DND-41 (cell line): ENCODE results near the gene FEM1B.
A peak's percentile ranks its signal among the peaks of the same experiment; 100 is the strongest.

ENCODE experiments used
- ATAC-seq: fragments of 200-7000 bp; cut with Tn5 transposase; 3 replicates; pipeline ENCODE4 v1.9.1; 2021; ENCODE audit warnings: low read depth; ENCODE audit not compliant: insufficient read depth
- DNase-seq: peaks from one replicate; pipeline ENCODE4 v3.0.0-alpha.2; 2020
- H2AFZ ChIP-seq: 2 replicates; pipeline ENCODE4 v1.6.0; 2012; ENCODE audit warnings: low read depth, low read length
- H3K27ac ChIP-seq: 2 replicates; pipeline ENCODE4 v1.5.1; 2012; ENCODE audit warnings: low read length, inconsistent platforms
- H3K27me3 ChIP-seq: fragments of 200-600 bp; sonication (generic); 2 replicates; pipeline ENCODE4 v1.6.0; 2012; ENCODE audit warnings: low read length, mild to moderate bottlenecking, inconsistent platforms; ENCODE audit not compliant: insufficient read depth, poor library complexity
- H3K36me3 ChIP-seq: 2 replicates; pipeline ENCODE4 v1.5.1; 2012; ENCODE audit warnings: low read length, inconsistent platforms; ENCODE audit not compliant: insufficient read depth
- H3K4me1 ChIP-seq: 2 replicates; pipeline ENCODE4 v1.5.1; 2012; ENCODE audit warnings: mild to moderate bottlenecking, low read length; ENCODE audit not compliant: insufficient read depth
- H3K4me2 ChIP-seq: 2 replicates; pipeline ENCODE4 v1.6.0; 2012; ENCODE audit warnings: mild to moderate bottlenecking, moderate library complexity, low read length, inconsistent platforms; ENCODE audit not compliant: insufficient read depth
- H3K4me3 ChIP-seq, 2 experiments: fragments of 200-600 bp in 1 of 2; shearing (Covaris generic) in 1 of 2; 2 replicates each; pipeline ENCODE4 v1.5.1; 2012 to 2016; ENCODE audit warnings: inconsistent platforms in 2 of 2, low read length in 2 of 2, mild to moderate bottlenecking in 2 of 2, low read depth in 1 of 2, moderate library complexity in 1 of 2
- H3K79me2 ChIP-seq: 2 replicates; pipeline ENCODE4 v1.6.0; 2012; ENCODE audit warnings: low read length, inconsistent platforms; ENCODE audit not compliant: insufficient read depth
- H3K9ac ChIP-seq: 2 replicates; pipeline ENCODE4 v1.6.0; 2012; ENCODE audit warnings: low read depth, mild to moderate bottlenecking, inconsistent platforms, low read length, moderate library complexity
- H3K9me3 ChIP-seq: 2 replicates; pipeline ENCODE4 v1.5.1; 2012; ENCODE audit warnings: low read length, moderate library complexity, mild to moderate bottlenecking, inconsistent platforms; ENCODE audit not compliant: insufficient read depth, severe bottlenecking
- H4K20me1 ChIP-seq: 2 replicates; pipeline ENCODE4 v1.6.0; 2012; ENCODE audit warnings: low read length; ENCODE audit not compliant: insufficient read depth
- EZH2 ChIP-seq: IDR thresholded peaks from 3 replicates; pipeline ENCODE4 v1.6.1; 2012; ENCODE audit warnings: borderline replicate concordance, low read depth, mild to moderate bottlenecking, moderate library complexity, low read length, inconsistent platforms; ENCODE audit not compliant: severe bottlenecking
- TF ChIP-seq, protein P1 (sequence below): IDR thresholded peaks from 2 replicates; pipeline ENCODE4 v1.5.1; 2012; ENCODE audit warnings: borderline replicate concordance, low read length, moderate library complexity, mild to moderate bottlenecking; ENCODE audit not compliant: poor library complexity, severe bottlenecking; ENCODE audit errors: extremely low read depth

FEM1B gene

DNA sequence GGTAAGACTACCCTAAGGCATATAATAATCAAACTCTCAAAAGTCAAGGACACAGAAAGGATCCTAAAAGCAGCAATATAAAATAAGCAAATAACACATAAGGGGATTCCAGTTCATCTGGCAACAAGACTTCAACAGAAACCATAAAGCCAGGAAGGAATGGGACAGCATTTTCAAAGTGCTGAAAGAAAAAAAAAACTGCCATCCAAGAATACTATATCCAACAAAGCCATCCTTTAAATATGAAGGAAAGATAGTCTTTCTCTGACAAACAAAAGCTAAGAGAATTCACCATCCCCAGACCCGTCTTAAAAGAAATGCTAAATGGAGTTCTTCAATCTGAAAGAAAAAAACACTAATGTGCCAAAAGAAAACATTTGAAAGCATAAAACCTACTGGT lies 33.3 kb upstream of the FEM1B start:
- peaks cover 3% of the 10 kb centered on the region for H3K9me3 ChIP-seq
- no peaks in the 10 kb centered on the region for H3K4me1 ChIP-seq
- H3K9ac ChIP-seq, result no peak overlapping the region
- H3K79me2 ChIP-seq, result no peaks in the 10 kb centered on the region
- no peaks in the 10 kb centered on the region for H3K36me3 ChIP-seq
- H3K4me2 ChIP-seq, result no peak overlapping the region
- H4K20me1 ChIP-seq, result no peaks in the 10 kb centered on the region
- no peak overlapping the region for H2AFZ ChIP-seq
- H3K4me3 ChIP-seq, result no peak overlapping the region
- H3K27ac ChIP-seq, result no peak overlapping the region
- ATAC-seq, result no peak
- no peak for TF ChIP-seq EZH2
- TF ChIP-seq, protein P1, sequence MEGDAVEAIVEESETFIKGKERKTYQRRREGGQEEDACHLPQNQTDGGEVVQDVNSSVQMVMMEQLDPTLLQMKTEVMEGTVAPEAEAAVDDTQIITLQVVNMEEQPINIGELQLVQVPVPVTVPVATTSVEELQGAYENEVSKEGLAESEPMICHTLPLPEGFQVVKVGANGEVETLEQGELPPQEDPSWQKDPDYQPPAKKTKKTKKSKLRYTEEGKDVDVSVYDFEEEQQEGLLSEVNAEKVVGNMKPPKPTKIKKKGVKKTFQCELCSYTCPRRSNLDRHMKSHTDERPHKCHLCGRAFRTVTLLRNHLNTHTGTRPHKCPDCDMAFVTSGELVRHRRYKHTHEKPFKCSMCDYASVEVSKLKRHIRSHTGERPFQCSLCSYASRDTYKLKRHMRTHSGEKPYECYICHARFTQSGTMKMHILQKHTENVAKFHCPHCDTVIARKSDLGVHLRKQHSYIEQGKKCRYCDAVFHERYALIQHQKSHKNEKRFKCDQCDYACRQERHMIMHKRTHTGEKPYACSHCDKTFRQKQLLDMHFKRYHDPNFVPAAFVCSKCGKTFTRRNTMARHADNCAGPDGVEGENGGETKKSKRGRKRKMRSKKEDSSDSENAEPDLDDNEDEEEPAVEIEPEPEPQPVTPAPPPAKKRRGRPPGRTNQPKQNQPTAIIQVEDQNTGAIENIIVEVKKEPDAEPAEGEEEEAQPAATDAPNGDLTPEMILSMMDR, result no peak
- H3K27me3 ChIP-seq, result no peaks in the 10 kb centered on the region
- DNase-seq, result no peak

DNA sequence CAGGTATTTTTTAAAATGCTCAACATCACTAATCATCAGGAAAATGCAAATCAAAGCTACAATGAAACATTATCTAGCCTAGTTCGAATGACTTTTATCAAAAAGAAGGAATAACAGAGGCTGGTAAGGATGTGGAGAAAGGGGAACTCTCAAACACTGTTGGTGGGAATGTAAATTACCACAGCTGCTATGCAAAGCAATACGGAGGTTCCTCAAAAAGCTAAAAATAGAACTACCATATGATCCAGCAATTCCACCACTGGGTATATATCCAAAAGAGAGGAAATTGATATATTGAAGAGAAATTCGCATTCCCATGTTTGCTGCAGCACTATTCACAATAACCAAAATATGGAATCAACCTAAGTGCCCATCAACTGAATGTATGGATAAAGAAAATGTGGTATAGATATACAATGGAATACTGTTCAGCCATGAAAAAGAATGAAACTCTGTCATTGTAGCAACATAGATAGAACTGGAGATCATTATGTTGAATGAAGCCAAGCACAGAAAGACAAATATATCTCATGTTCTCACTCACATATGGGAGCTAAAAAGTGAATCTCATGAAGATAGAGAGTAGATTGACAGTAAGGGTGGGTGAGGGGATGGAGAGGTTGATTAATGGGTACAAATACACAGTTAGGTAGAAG lies 28.4 kb upstream of the FEM1B start:
- H3K9ac ChIP-seq, result no peak overlapping the region
- DNase-seq (no peak), ATAC-seq (no peak)
- no peaks in the 10 kb centered on the region for H4K20me1 ChIP-seq
- no peaks in the 10 kb centered on the region for H3K4me1 ChIP-seq
- peaks cover under 1% of the 10 kb centered on the region for H3K9me3 ChIP-seq
- H3K27me3 ChIP-seq, result no peaks in the 10 kb centered on the region
- H3K79me2 ChIP-seq, result no peaks in the 10 kb centered on the region
- H3K36me3 ChIP-seq, result no peaks in the 10 kb centered on the region
- H3K4me2 ChIP-seq, result no peak overlapping the region
- H2AFZ ChIP-seq, result no peak overlapping the region
- TF ChIP-seq EZH2, result no peak
- TF ChIP-seq, protein P1, result no peak
- no peak overlapping the region for H3K27ac ChIP-seq
- H3K4me3 ChIP-seq, result no peak overlapping the region

DNA sequence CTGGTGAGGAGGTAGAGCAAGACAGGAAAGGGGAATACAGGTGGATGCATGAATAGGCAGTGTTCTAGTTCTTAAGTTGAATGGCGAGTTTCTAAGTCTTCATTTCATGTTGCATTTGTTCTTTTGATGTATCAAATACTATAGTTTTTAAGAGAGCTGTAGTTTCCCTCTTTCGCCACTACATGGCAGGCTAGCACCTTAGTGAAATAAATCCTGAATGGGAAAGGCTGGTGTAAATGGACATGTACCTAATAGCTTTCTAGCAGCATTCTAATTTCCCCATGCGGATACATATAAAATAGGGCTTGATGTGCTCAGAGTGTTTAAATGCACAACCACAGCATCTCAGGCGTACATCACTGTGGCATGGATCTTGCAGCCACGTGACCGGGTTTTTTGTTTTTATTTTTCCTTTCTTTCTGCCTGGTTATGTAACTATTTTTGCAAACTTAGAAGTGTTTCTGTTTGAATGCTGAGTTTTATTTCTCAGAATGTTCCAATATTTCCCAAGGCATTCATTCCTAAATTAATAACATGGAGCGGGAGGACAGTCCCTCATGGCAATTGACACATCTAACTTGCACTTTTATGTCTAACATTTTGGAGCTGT lies 24.5 kb upstream of the FEM1B start:
- Histone ChIP-seq H3K9ac (no peak overlapping the region), H3K79me2 (no peaks in the 10 kb centered on the region), H3K4me2 (no peak overlapping the region), H3K36me3 (no peaks in the 10 kb centered on the region), H3K27me3 (no peaks in the 10 kb centered on the region), H3K4me3 (no peak overlapping the region), H2AFZ (no peak overlapping the region), H3K27ac (no peak overlapping the region), H3K9me3 (no peaks in the 10 kb centered on the region), H4K20me1 (no peaks in the 10 kb centered on the region), H3K4me1 (no peaks in the 10 kb centered on the region)
- DNase-seq (peak; percentile 50), ATAC-seq (peak; percentile 79)
- TF ChIP-seq EZH2, result no peak
- TF ChIP-seq, protein P1, result peak; percentile 79
